Ovary (tissue), 9 donors: ENCODE data around the gene MCTP1. TPM values are rescaled to one million over a fixed set of nuclear protein-coding genes. Genes with fewer than 3 reads are reported as not detected.

Experiments
- DNase-seq, 5 donors: peaks; one replicate each; pipeline ENCODE4 v3.0.0-alpha.2; 2019 to 2020
- H3K27ac ChIP-seq, 2 donors: fragments of 200-600 bp; one replicate each; pipeline versions ENCODE4 v1.5.1 to v1.8.0; 2019 to 2022
- H3K27me3 ChIP-seq: fragments of 200-600 bp; one replicate; pipeline ENCODE4 v1.8.0; 2022
- H3K36me3 ChIP-seq: fragments of 200-600 bp; sonication (generic); one replicate; pipeline ENCODE4 v1.5.1; 2019
- H3K4me1 ChIP-seq: one replicate; pipeline ENCODE4 v1.8.1; 2013; ENCODE audit warnings: mild to moderate bottlenecking, moderate library complexity; ENCODE audit not compliant: insufficient read depth
- H3K4me3 ChIP-seq: fragments of 200-600 bp; sonication (generic); one replicate; pipeline ENCODE4 v1.5.1; 2017
- H3K9me3 ChIP-seq, 2 donors: fragments of 200-600 bp in 1 of 2; sonication (generic) in 1 of 2; one replicate each; pipeline versions ENCODE4 v1.5.1 to v1.8.1; 2013 to 2019; ENCODE audit warnings: mild to moderate bottlenecking in 1 of 2, moderate library complexity in 1 of 2
- EP300 ChIP-seq: sonication (generic); formaldehyde crosslinking; IDR thresholded peaks from one replicate; pipeline ENCODE4 v1.6.1; 2017; ENCODE audit warnings: antibody characterized with exemption
- POLR2A ChIP-seq: fragments of 450-650 bp; IDR thresholded peaks from one replicate; pipeline ENCODE4 v1.6.1; 2017; ENCODE audit warnings: antibody characterized with exemption, mild to moderate bottlenecking, moderate library complexity
- WGBS, 3 donors: extraction: QIAGEN DNeasy Blood & Tissue Kit in 1 of 3; methylation state at CpG; one replicate each; pipeline versions ENCODE4 v1.1.5 to v1.1.7; 2013 to 2017; 5-methylcytosine and 5-hydroxymethylcytosine counted together
- intact Hi-C, 4 donors: fragments of 100-400 bp; cut with DNase I; formaldehyde crosslinking; loops; one replicate each; pipeline versions ENCODE4 v1.11.0 to v1.15.1; 2022 to 2023
- polyA plus RNA-seq, 2 donors: library from polyadenylated mRNA; stranded (reverse); fragments of 200-250 nt in 1 of 2; fragments of 350-450 nt in 1 of 2; fragmentation: Illumina TruSeq in 1 of 2; extraction: RNeasy Lipid Tissue Mini Kit (QIAGEN cat#74804) in 1 of 2; gene quantifications; one replicate each; pipeline ENCODE4 v1.2.3, GENCODE V29; 2013 to 2014
- total RNA-seq, 7 donors: library from RNA; depleted of rRNA in 2 of 7; stranded (reverse); fragments of >200 nt in 2 of 7; fragmentation: NEBNext Ultra II Directional in 3 of 7; extraction: Animal tissue kit (Norgen Biotek cat#: 25700) in 3 of 7; gene quantifications; one replicate each; pipeline versions ENCODE4 v1.1.0 to v1.2.4, GENCODE V29; 2016 to 2023
- TF ChIP-seq, protein P1 (sequence below), 3 donors: fragments of 450-650 bp in 2 of 3; fragments of 200-600 bp in 1 of 3; IDR thresholded peaks; one replicate each; pipeline versions ENCODE4 v1.5.1 to v1.8.0; 2016 to 2022; ENCODE audit warnings: antibody characterized with exemption in 3 of 3, mild to moderate bottlenecking in 1 of 3
- donor health status: DM: no; HTN: no; CAD: no; lungs with moderate emphysema.
- donor health status: DM: no; HTN: no; CAD: no.
- donor health status: Bipolar disorder and iron deficiency.
- donor health status: DM: yes; HTN: yes; CAD: no.
- donor health status: DM: no; HTN: no; CAD: no.
- donor health status: DM: yes; HTN: yes; CAD: no.

The MCTP1 gene
- total and polyA plus RNA-seq, 9 donors: 1.7 to 11.4 (median 5.0) TPM

DNA sequence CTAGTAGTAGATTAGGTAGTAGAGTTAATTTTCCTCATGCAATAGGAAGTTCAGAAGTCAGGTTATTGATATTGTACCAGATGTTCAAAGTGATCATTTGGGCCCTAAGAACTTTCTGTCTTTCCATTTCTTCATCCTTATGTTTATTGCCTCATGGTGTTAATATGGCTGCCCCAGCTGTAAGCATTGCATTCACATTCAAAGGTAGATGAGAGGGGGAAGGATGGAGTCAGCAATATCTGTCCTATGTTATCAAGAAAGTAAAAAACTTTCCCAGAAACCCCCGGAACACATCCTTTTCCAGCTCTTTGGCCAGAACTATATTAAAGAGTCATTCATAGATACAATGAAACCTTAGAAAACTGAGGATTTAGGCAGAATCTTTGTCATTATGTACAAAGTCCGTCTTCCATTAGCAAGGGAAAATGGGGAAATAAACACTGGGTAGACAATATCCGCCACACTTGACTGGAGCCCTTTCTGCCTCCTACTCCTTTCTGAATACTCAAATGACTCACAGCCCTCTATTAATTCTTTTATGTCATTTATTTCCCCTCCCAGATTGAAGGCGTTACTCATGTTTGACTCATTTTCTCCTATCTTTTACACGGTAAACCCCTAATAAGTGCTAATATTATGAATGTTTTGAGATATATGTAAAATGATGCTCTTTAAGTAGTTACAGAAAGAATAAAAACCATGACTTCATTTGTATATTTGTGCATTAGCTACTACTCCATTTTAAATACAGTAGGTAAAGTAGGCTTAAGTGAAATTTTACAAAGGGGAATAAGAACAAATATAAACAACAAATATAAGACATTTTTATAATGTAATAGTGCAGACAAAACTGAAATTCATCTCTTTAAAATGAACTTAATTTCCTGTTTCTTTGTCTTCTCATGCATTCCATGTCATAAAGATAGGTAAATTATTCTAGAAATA is 538.8 kb downstream of the MCTP1 start:
- no peak overlapping the region for H3K4me3 ChIP-seq
- 67 to 82% (median 68%) methylated on average over 5 of the region's 5 CpGs for WGBS, 3 donors
- H3K9me3 ChIP-seq: no peaks in the 10 kb centered on the region
- intact Hi-C loops: no loop called here
- no peaks in the 10 kb centered on the region for H3K36me3 ChIP-seq
- no peaks in the 10 kb centered on the region for H3K4me1 ChIP-seq
- DNase-seq: no peak
- no peak for TF ChIP-seq POLR2A
- TF ChIP-seq EP300: no peak
- TF ChIP-seq, protein P1, sequence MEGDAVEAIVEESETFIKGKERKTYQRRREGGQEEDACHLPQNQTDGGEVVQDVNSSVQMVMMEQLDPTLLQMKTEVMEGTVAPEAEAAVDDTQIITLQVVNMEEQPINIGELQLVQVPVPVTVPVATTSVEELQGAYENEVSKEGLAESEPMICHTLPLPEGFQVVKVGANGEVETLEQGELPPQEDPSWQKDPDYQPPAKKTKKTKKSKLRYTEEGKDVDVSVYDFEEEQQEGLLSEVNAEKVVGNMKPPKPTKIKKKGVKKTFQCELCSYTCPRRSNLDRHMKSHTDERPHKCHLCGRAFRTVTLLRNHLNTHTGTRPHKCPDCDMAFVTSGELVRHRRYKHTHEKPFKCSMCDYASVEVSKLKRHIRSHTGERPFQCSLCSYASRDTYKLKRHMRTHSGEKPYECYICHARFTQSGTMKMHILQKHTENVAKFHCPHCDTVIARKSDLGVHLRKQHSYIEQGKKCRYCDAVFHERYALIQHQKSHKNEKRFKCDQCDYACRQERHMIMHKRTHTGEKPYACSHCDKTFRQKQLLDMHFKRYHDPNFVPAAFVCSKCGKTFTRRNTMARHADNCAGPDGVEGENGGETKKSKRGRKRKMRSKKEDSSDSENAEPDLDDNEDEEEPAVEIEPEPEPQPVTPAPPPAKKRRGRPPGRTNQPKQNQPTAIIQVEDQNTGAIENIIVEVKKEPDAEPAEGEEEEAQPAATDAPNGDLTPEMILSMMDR (IDR thresholded peaks at IDR 0.05): no peak
- H3K27me3 ChIP-seq: no peaks in the 10 kb centered on the region
- no peak overlapping the region for H3K27ac ChIP-seq

DNA sequence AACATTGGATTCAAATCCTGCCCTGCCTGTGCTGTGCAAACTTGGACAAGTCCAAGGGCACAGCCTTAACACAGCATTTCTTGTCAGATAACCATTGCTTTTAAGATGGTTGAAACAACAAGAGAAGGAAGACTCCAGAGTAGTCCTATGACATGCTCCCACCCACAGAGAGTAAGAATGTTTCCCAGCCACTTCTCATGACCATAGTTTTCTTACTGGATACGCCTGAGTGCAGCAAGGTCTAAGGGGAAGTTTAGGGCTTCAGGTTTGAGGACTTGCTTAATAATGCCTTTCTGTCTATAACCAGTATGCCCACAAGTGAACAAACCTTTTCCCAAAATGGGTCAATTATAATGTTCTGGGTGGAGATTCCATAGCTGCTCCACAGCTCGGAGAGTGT is 540.0 kb downstream of the MCTP1 start:
- intact Hi-C loops: no loop called here
- no peaks in the 10 kb centered on the region for H3K36me3 ChIP-seq
- WGBS, 3 donors: 74 to 89% (median 87%) methylated on average over 2 of the region's 2 CpGs
- no peak overlapping the region for H3K27ac ChIP-seq
- H3K9me3 ChIP-seq: no peaks in the 10 kb centered on the region
- TF ChIP-seq EP300 (no peak), POLR2A (no peak)
- no peaks in the 10 kb centered on the region for H3K4me1 ChIP-seq
- DNase-seq: no peak
- no peaks in the 10 kb centered on the region for H3K27me3 ChIP-seq
- no peak overlapping the region for H3K4me3 ChIP-seq

DNA sequence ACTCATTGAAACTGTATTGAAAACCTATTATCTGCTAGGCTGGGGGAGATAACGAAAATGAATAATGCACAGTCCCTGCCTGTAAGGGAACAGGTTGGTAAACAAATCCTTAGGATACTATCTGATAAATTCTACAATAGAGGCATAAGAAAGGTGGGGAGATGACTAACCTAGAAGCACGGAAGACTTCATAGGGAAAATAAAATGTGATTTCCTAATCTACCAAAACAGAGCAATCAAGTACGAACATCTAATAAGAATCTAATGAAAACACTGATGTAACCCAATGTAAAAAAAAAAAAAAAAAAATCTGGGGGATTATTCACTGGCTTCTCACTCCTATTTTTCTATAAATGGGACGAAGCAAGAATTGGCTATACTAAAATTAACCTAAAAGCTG is 542.0 kb downstream of the MCTP1 start:
- Histone ChIP-seq H3K27ac (no peak overlapping the region), H3K27me3 (no peaks in the 10 kb centered on the region), H3K4me3 (no peak overlapping the region), H3K36me3 (no peaks in the 10 kb centered on the region), H3K9me3 (no peaks in the 10 kb centered on the region), H3K4me1 (no peaks in the 10 kb centered on the region)
- DNase-seq: no peak
- intact Hi-C loops: no loop called here
- WGBS, 3 donors: 87 to 89% (median 89%) methylated on average over 4 of the region's 4 CpGs
- TF ChIP-seq POLR2A (no peak), EP300 (no peak)
- TF ChIP-seq, protein P1 (IDR thresholded peaks at IDR 0.05): no peak

DNA sequence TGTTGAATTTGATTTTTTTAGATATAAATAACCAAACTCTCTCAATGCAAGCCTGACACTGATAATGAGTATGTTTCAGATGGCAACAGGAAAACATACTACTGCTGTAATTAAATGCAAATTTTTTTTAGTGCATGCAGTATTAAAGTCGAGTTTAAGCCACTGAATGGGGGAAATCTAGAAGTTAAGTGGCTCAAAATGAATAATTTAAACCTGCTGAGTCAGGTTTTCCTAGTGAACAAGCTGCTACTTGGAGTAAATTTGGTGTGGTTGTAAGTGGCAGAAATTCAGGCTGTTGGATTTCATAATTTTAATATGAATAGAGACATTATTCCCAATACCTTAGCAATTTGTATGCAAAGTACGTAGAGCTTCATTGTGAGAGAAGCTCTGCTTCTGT is 544.6 kb downstream of the MCTP1 start:
- TF ChIP-seq EP300: no peak
- TF ChIP-seq, protein P1 (IDR thresholded peaks at IDR 0.05): no peak
- no peak for TF ChIP-seq POLR2A
- Histone ChIP-seq H3K27ac (no peak overlapping the region), H3K36me3 (no peaks in the 10 kb centered on the region), H3K4me3 (no peak overlapping the region), H3K4me1 (no peaks in the 10 kb centered on the region), H3K27me3 (no peaks in the 10 kb centered on the region), H3K9me3 (no peaks in the 10 kb centered on the region)
- DNase-seq: no peak
- WGBS, 3 donors: 71 to 76% (median 73%) methylated on average over 2 of the region's 2 CpGs
- intact Hi-C loops: no loop called here

DNA sequence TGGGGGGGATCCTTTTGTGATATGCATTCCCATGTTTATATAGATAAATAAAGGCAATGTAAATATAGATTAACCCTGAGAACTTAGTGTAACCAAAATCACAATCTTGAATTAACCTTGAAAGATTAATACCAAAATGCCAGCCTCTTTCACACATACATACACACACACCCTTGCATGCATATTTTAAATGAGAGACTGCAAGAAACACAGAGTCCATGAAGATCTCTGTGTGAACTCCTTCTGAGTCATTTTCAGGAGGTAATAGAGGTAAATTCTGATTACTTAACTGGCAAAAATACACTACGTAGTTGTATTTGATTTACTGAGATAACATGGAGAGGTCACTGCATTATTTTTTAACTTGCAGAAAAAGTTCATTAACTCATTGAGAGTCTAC is 548.4 kb downstream of the MCTP1 start:
- TF ChIP-seq POLR2A (no peak), EP300 (no peak)
- TF ChIP-seq, protein P1 (IDR thresholded peaks at IDR 0.05): no peak
- Histone ChIP-seq H3K27me3 (no peaks in the 10 kb centered on the region), H3K4me1 (no peaks in the 10 kb centered on the region), H3K36me3 (no peaks in the 10 kb centered on the region), H3K4me3 (no peak overlapping the region), H3K9me3 (no peaks in the 10 kb centered on the region), H3K27ac (no peak overlapping the region)
- intact Hi-C loops: no loop called here
- no peak for DNase-seq
- WGBS, 3 donors: 78 to 82% (median 78%) methylated on average over 1 of the region's 1 CpG
